Activated T-cell treated with anti-CD3 and anti-CD28 coated beads for 48 hours (primary cell): ENCODE measurements around the gene HECW1.

Experiments used
- DNase-seq: peaks from one replicate; pipeline ENCODE4 v3.0.0-alpha.2; 2020; ENCODE audit warnings: low read depth

The HECW1 gene

DNA sequence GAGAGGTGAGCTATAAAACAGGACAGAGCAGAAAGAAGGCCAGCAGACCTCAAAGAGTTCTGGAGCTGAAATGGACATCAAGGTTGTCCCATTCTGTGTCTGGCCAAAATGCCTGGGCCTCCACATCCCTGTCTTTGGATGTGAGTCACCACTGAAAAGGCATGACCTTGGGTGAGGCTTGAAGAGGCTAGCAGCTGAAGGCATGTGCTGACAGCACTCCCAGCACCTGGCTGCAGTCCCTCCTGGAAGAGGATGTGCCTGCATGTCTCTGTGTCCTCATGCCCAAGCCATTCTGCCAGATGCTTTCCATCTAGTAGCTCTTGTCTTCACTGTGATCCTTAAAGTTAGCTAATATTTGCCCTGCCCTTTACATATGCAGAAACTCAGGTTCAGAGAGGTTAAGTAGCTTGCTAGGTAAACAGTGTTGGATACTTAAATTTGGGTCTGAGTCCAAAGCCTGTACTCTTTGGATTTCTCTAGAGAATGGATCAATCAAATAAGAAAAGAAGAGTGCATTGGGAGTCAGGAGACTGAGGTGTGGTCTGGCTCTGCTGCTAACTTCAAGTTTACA is 35.8 kb downstream of the HECW1 start:
- DNase-seq, result no peak

DNA sequence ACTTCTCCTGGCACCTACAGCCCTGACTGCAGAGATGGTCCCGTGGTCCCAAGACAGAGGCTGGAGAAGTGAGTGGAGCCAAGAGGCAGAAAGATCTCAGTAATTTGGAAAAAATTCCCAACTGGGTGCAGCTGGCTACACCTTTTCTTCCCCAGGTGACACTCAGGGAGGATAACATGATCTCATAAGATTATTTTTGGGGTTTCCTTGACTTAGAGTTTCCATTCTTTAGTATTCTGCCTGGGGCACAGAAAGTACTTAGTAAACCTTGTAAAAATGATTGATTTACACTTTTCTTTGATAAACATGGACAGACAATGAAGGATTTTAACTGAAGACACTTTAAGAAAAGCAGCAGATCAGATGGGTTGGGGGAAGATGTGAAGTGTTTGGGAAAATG is 38.6 kb downstream of the HECW1 start:
- DNase-seq, result no peak

DNA sequence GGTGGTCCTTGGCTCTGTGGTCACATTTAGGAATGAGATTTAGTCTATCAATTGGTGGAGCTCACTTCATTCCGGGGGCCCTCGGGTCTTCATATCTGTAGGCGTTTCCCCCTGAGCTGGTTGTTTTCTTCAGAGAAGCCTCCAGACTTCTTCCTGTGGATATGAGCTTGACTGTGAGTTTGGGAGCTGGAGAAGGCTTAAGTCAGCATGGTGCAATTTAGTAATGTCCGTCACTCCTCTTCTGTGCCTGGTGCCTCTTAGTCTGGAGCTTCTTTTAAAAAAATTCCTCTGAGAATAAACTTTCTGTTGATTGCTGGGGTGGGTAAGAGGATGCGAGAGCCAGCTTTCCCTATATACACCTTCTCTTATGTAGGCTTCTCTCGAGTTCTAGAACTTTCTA is 40.2 kb downstream of the HECW1 start:
- DNase-seq, result no peak

DNA sequence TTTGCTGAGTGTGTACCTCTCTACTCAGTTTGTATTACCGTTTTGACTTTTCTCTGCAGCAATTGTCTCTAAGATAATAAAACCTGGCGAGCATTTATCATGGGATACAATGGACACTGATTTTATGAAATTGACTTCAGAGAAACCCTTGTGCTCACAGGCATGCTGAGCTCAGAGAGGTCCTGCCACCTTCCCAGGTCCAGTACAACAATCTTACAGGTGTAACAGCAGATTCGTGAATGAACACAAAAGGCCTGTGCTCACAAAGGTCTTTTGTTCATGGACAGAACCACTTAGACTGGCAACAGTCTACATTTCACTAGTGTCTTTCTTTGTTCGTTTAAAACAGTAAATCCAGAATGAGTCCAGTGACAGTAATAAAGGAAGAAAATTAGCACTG is 43.2 kb downstream of the HECW1 start:
- no peak for DNase-seq

DNA sequence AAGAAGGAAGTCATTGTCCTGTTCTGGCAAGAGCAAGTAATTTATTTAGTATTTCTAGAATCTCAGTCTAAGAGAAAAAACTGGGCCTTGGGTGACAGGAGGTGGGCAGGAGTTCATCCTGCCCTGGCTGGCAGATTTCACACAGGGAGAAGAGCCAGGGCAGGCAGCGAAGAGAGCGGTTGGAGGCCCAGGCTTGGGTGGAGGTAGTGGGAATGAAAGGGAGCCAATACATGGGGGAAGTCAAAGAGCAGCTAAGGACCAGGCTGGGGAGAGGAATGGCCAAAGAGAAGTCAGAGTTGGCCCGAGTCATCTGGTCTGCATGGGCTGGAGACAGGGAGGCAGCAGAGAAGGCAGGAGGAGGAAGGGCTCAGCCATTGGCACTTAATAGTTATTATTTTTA is 51.4 kb downstream of the HECW1 start:
- no peak for DNase-seq

DNA sequence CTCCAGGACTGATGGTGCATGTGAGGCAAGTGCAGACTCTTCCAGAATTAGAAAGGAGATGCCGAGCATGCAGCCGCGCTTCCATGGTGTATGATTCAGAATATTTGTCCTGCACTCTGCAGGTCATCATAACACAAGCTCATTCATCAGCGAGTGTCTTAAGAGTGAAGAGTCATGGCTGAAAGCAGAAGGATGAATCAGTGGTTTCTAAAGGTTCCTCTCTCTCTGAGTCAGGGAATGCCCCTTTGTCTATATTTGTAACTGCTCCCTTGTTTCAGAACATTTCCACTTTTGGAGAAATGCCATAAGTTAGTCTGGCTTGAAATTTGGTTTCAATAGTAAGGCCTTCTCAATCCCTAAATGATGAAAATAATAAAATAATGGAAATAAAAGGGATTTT is 52.3 kb downstream of the HECW1 start:
- DNase-seq, result no peak

DNA sequence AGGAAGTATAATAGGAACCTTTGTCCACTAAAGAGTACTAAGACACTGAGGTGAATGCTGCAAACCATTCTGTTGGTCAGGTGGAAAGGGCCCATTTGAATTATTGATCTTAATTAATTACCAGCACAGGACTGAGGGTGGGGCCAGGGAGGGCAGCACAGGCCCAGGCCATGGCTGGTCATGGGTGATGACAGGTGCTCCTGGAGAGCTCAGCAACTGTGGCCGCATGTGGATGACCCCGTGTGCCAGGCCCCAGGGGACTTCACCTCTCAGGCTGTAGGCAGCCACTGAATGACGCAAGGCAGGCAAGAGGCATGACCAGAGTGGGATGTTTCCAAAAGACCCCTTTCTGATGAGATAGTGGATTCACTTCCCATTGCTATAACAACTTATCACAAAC is 54.2 kb downstream of the HECW1 start:
- DNase-seq, result no peak

DNA sequence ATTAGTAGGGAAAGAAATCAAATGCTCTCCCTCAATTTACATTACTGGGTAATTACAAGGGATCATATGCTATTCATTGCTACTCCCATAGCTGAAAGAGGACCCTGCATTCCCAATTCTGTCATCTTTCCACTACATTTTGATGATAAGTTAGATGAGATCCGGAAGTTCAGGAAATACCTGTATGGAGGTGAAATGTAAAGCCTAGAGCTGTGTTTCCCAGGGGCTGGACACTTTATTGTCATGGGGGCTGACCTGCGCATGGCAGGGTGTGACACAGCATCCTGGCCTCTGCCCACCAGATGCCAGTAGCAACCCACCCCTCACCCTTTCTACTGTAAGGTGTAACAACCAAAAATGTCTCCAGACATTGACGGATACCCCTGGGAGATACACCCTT is 56.6 kb downstream of the HECW1 start:
- no peak for DNase-seq

DNA sequence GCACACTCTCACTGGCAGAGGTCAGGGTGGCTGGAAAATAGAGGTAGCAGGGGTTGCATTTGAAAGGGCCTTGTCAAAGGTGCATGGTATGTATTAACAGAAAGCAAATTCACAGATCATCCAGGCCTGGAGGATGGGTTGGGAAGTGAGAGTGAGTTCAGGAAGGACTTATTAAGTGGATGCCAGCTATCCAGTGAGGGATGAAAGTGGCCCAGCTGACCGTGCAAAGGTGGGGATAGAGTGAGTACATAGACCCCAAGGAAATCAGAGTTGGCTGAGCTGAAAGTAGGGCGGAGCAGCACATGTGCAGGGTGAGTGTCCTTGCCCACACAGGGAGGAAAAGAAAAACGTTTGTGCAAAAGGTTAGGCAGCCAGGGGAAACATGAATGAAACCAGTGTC is 58.1 kb downstream of the HECW1 start:
- DNase-seq, result no peak

DNA sequence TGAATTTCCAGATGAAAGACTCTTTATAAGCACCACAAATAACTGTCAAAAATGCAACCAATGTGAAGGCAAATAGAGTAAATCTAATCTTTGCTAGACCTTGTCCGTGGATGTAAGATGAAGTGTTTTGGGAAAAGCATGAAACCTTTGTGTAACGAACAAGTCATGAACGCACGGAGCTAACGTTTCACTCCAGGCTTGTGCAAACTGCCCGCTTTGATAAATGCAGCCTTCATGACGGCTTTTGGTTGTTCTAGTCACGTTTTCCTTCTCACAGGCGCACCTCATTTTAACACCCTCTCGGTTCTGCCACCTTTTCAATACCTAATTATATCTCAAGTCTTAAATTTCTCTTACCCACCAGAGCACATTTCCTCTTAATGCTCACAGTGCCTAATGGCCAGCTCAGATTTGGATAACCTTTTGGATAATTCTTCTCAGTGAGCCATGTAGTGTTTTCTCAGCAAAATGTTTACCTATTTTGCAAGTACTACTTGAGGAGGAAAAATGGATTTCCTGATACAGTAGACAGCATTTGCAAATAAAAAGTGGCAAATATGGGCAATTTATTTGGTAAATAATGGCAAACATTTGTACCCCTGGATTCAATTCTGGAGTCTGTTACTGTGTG is 63.2 kb downstream of the HECW1 start:
- DNase-seq, result no peak

DNA sequence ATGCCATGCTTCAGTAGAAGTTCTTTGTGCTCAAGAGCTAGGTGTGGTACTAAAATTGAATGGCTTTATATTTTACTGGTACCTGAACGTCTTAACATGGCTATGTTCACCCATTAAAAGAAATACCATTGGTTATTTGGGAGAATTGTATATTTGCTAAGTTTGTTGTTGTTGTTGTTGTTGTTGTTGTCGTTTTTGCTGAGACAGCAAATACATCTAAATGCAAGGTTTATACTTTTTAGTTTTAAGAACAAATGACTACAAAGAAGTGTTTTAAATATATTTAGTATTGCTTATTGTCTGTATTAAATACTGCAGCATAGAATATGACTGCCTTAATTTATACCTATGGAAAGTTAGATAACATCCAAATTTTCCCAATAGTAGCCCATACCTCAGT is 66.9 kb downstream of the HECW1 start:
- DNase-seq, result no peak

DNA sequence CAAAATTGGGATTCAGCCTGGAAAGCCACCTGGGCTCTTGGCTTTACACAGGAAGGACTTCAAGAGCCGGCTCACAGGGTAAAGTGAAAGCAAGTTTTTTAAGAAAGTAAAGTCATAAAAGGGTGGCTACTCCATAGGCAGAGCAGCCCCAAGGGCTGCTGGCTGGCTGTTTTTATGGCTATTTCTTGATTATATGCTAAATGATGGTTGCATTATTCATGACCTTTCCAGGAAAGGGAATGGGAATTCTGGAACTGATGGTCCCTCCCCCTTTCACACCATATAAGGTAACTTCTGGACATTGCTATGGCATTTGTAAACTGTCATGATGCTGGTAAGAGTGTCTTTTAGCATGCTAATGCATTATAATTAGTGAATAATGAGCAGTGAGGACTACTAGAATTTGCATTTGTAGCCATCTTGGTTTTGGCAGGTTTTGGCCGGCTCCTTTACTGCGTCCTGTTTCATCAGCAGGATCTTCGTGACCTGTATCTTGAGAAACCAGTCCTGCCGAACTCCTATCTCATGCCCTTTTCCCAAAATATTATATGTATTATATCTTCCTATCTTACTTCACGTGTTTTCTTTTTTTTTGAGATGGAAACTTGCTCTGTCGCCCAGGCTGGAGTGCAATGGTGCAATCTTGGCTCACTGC is 80.5 kb downstream of the HECW1 start:
- no peak for DNase-seq

DNA sequence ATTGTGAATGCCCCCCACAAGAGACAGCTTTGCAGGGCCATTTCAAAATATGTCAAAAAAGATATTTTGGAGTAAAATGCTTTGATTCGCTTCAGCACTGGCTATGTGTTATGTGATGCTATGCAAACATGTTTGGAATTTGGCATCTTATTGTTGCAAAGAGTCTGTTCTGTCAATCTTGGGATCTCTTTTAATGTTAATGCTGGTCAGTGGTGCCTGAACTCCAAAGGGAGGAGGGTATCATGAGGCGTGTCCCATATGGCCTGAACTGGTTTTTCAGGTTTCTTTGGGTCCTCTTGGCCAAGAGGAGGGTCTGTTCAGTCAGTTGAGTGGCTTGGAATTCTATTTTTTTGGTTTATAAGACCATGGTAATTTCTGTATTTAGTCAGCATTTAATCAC is 81.4 kb downstream of the HECW1 start:
- no peak for DNase-seq

DNA sequence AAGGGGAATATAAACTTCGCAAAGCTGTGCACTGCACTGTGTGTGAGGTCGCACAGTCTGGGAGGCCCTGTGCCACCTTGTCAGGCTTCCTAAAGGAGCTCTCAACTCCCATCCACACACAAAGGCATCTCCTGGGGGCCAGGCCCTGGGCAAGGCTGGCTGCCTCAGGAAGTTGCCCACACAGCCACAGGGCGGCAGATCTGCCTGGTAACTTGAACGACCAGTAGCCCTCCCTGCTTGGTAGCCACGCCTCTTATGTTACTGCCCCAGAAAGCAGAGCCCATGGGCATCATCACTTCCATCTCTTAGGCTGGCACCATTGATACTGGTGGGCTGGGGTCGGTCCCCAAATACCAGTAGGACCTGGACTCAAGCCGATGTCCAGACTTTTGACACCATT is 82.8 kb downstream of the HECW1 start:
- DNase-seq, result no peak

DNA sequence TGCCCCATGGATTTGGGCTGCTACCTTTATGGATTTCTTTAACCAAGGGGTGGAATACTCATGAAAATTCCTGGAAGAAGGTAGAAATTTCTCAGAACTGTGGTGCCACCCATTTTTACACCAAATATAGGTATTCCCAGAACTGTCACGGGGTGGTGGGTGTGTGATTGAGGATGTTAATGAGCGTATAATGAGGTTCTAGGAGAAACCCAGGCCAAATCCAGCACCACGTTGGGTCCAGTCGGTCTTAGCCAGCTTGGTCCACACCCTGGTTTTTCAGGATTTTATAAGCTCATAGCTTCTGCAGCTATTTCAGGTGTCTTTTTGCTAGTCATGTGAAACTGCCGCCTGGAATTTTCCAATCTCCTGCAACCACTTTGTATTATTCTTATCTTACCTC is 83.3 kb downstream of the HECW1 start:
- no peak for DNase-seq

DNA sequence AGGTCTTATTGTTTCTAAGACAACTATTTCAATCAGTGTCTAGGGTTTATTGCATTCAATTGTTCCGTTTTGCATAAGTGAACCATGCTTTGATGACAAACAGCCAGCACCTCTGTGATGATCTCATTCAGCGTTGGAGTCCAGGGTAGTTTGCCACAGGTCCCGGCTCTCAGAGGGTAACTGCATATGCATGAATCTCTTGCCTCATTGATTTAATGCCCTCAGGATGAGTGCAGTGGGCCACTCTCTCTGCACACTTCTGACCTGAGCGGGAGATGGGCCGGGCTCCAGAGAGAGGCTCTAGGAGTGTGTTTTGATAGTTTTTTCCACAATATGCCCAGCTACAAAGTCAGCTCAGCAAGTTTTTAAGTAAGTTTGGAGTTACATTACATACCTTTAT is 83.9 kb downstream of the HECW1 start:
- no peak for DNase-seq

DNA sequence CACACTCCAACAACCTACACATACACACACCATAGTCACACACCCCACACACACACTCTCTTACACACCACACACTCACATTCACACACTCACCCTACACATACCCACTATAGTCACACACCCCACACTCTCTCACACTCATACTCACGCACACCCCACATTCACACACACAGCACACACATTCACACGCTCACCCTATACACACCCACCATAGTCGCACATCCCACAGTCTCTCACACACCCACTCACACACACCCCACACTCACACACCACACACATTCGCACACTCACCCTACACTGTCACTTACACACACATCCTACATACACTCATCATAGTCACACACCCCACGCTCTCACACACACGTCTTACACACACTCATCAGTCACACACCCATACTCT is 85.6 kb downstream of the HECW1 start:
- no peak for DNase-seq

DNA sequence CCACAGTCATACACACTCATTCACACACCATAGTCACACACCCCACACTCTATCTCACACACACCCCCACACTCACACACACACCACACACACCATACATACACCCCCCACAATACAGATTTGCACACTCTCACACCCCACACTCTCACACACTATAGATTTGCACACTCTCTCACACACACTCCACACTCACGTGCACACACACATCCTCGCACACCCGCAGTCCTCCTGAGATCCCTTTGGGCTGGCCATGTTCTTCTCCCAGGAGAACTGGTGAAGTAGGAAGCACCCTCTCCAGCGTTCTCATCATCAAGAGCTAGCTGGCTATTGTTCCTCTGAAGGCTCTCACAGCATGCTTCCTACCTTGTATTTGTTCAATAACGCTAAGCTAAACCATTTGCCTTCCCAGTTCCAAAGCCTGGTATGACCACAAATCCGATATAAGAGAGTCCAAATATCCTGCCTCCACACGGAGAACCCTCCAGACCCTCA is 86.2 kb downstream of the HECW1 start:
- no peak for DNase-seq

DNA sequence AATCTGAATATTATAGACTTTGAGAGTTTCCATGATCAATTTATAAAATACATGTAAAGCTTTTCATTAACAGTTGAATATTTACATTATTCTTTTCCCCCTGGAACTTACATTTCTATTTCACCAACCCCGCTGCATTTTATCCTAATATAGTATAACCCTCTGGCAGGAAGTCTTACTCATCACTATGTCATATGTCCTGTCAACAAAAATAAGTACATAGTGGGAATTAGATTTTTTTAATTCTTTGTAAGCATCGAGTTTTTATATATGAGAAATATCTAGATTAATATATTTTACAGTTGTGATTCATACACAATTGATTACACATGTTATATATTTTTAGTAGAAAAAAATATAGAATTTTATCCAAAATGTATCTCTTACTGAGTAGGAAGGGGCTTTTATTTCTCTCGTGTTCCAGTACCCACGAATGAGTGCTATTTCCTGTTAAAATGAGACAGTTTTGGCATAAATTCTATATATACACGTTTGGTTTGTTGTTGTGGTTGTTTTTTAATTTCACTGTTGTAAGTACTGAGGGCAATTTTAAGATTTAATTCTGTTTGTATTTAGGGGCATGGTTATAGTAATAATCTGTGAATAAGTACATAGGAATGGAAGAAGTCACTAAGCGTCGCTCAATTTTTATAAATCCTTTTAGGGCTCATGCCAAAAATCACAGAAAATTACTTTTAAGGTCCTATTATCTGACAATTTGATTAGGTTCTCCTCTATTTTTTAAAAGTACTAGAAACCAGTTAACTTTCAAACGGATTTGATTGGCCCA is 87.1 kb downstream of the HECW1 start:
- no peak for DNase-seq

DNA sequence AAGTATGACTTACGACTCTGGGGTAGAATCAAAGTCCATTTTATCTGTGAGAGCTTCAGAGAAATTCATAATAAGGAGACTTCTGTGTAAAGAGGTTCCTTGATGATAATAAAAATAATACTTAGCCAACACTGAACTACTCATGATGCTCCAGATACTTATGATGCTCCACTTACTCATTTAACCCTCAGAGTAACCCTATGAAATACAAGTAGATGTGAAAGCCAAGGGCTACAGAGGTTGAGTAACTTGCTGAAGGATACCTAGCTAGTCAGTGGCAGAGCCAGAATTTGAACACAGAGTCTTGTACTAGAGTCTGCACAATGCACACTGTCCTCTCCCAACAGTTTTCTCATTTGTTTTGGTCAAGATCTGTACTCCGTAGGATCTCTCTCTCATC is 89.5 kb downstream of the HECW1 start:
- DNase-seq, result no peak

DNA sequence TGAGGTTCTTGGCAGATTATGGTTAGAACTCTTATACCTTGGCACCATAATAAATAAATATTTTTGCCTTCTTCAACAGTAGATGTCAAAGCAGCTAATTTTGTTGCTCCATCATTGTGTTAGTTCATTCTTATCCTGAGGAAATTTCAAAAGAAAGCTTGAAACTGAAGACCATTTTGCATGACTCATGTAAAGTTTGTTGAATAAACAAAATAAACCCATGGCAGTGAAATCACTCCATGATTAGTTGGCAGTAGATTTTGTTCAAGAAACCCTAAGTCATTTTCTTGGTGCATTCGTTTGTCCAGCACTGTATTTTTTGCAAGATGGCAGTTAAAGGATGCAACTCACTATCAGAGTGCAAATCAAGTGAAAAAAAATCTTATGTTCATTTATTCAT is 91.6 kb downstream of the HECW1 start:
- no peak for DNase-seq

DNA sequence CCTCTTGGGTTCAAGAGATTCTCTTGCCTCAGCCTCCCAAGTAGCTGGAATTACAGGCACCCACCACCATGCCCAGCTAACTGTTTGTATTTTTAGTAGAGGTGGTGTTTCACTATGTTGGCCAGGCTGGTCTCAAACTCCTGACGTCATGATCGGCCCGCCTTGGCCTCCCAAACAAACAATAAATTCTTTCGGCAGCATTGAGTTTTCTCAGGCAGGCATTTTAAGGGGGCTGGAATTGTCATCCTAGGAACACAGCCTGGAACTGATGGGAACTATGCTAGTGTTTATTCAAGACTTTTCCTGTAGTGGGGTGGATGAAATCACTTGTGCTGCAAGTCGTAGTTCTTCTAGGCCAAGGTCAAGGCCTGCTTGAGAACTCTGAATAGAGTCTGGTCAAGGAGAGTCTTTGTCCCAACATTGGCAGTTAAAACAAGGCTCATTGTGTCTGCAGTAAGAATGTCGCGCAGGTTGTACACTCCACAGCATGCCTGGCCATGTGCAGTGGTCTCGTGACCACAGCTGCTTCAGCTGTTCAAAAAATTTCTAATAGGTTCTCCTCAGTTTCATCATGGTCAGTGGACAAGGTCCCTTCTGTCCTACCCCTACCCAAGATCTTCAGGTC is 92.8 kb downstream of the HECW1 start:
- no peak for DNase-seq

DNA sequence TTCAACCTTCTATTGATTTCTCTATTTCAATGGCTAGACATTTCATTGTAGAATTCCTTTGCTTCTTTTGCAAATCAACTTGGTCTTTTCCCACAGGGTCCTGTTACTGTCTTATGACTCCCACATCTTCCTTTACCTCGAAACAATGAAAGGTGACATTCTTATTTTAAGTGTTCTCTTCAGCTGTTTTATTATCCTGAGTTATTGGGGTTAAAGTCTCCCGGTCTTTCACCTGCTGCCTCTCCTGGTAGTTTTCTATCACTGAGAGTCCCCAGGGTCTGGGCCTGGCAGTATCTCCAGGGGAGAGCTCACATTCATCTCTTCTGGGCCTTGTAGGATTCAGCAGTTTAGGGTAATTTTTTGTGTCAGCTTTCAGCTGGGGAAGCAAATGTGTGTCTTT is 95.8 kb downstream of the HECW1 start:
- DNase-seq, result no peak
